Measurements from ENCODE around the gene LAP3. TPM values are rescaled to one million over a fixed set of nuclear protein-coding genes. Genes with fewer than 3 reads are reported as not detected.

LAP3 gene
- total and polyA plus RNA-seq, 4 donors = 57.5 to 178 (median 110) TPM

- TF ChIP-seq, protein P1, sequence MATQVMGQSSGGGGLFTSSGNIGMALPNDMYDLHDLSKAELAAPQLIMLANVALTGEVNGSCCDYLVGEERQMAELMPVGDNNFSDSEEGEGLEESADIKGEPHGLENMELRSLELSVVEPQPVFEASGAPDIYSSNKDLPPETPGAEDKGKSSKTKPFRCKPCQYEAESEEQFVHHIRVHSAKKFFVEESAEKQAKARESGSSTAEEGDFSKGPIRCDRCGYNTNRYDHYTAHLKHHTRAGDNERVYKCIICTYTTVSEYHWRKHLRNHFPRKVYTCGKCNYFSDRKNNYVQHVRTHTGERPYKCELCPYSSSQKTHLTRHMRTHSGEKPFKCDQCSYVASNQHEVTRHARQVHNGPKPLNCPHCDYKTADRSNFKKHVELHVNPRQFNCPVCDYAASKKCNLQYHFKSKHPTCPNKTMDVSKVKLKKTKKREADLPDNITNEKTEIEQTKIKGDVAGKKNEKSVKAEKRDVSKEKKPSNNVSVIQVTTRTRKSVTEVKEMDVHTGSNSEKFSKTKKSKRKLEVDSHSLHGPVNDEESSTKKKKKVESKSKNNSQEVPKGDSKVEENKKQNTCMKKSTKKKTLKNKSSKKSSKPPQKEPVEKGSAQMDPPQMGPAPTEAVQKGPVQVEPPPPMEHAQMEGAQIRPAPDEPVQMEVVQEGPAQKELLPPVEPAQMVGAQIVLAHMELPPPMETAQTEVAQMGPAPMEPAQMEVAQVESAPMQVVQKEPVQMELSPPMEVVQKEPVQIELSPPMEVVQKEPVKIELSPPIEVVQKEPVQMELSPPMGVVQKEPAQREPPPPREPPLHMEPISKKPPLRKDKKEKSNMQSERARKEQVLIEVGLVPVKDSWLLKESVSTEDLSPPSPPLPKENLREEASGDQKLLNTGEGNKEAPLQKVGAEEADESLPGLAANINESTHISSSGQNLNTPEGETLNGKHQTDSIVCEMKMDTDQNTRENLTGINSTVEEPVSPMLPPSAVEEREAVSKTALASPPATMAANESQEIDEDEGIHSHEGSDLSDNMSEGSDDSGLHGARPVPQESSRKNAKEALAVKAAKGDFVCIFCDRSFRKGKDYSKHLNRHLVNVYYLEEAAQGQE (IDR thresholded peaks at IDR 0.05) = no peak
- TF ChIP-seq HNF4G (IDR thresholded peaks at IDR 0.05) = no peak
- peak in 1 of 2 donors; percentile 8 for TF ChIP-seq HNF4A (conservative IDR thresholded peaks at IDR 0.05)
- peaks cover 0 to 50% (median 36%) of the 10 kb centered on the region in 4 donors for H3K4me1 ChIP-seq (ENCODE audit: control insufficient read depth in 4 of 4, insufficient read depth in 4 of 4, low read length in 3 of 4)
- no peaks in the 10 kb centered on the region for H3K27me3 ChIP-seq (ENCODE audit: control insufficient read depth in 4 of 4, insufficient read depth in 4 of 4, low read length in 3 of 4)
- peak overlapping the region; percentile 40 to 66 for H3K27ac ChIP-seq (ENCODE audit: low read depth in 1 of 2, low read length in 2 of 2)
- no peak for DNase-seq (ENCODE audit: low spot score)
- H3K4me3 ChIP-seq (ENCODE audit: low read depth in 1 of 3, low read length in 3 of 3) = no peak overlapping the region
- no peak overlapping the region for H3K9ac ChIP-seq (ENCODE audit: low read depth in 1 of 2, low read length in 2 of 2)
- no peaks in the 10 kb centered on the region for H3K9me3 ChIP-seq (ENCODE audit: control insufficient read depth in 4 of 4, low read length in 3 of 4)
- H3K36me3 ChIP-seq (ENCODE audit: control insufficient read depth in 4 of 4, insufficient read depth in 3 of 4, low read depth in 1 of 4, low read length in 3 of 4) = no peaks in the 10 kb centered on the region
- WGBS = 48% methylated on average over 5 of the region's 5 CpGs
These were observed 19.1 kb upstream of the LAP3 start for GRCh38 chr4:17557880-17558279.

GRCh38 chr4:17558941-17559708 is 17.9 kb upstream of the LAP3 start:
- no peaks in the 10 kb centered on the region for H3K36me3 ChIP-seq (ENCODE audit: control insufficient read depth in 4 of 4, insufficient read depth in 3 of 4, low read depth in 1 of 4, low read length in 3 of 4)
- H3K4me3 ChIP-seq (ENCODE audit: low read depth in 1 of 3, low read length in 3 of 3) = no peak overlapping the region
- no peak overlapping the region for H3K9ac ChIP-seq (ENCODE audit: low read depth in 1 of 2, low read length in 2 of 2)
- no peaks in the 10 kb centered on the region for H3K27me3 ChIP-seq (ENCODE audit: control insufficient read depth in 4 of 4, insufficient read depth in 4 of 4, low read length in 3 of 4)
- H3K27ac ChIP-seq (ENCODE audit: low read depth in 1 of 2, low read length in 2 of 2) = peak overlapping the region; percentile 55 to 86
- no peaks in the 10 kb centered on the region for H3K9me3 ChIP-seq (ENCODE audit: control insufficient read depth in 4 of 4, low read length in 3 of 4)
- no peak for DNase-seq (ENCODE audit: low spot score)
- H3K4me1 ChIP-seq (ENCODE audit: control insufficient read depth in 4 of 4, insufficient read depth in 4 of 4, low read length in 3 of 4) = peaks cover 0 to 50% (median 36%) of the 10 kb centered on the region in 4 donors
- 45% methylated on average over 4 of the region's 4 CpGs for WGBS
- TF ChIP-seq FOXA2 (IDR thresholded peaks at IDR 0.05) (peak; percentile 86), NR2F2 (IDR thresholded peaks at IDR 0.05) (peak; percentile 88), CTCF (IDR thresholded peaks at IDR 0.05; ENCODE audit: low read depth, low read length, missing input control) (no peak), TAF1 (conservative IDR thresholded peaks at IDR 0.05) (no peak), MAX (IDR thresholded peaks at IDR 0.05) (no peak), JUND (IDR thresholded peaks at IDR 0.05) (peak; percentile 88 to 92), GABPA (IDR thresholded peaks at IDR 0.05 in 1 of 2, conservative IDR thresholded peaks at IDR 0.05 in 1 of 2) (peak in 1 of 2 donors; percentile 51), YY1 (IDR thresholded peaks at IDR 0.05) (peak; percentile 80), FOXA1 (IDR thresholded peaks at IDR 0.05) (peak; percentile 92), HNF4A (conservative IDR thresholded peaks at IDR 0.05) (peak; percentile 99 to 100), RXRA (IDR thresholded peaks at IDR 0.05) (peak; percentile 96 to 97), HNF4G (IDR thresholded peaks at IDR 0.05) (peak; percentile 99), EGR1 (IDR thresholded peaks at IDR 0.05; ENCODE audit: low read depth in 2 of 2) (peak; percentile 40 to 69), RAD21 (IDR thresholded peaks at IDR 0.05) (peak; percentile 42 to 47), ZBTB33 (IDR thresholded peaks at IDR 0.05) (peak; percentile 89), SP1 (IDR thresholded peaks at IDR 0.05) (peak; percentile 99)
- TF ChIP-seq, protein P2, sequence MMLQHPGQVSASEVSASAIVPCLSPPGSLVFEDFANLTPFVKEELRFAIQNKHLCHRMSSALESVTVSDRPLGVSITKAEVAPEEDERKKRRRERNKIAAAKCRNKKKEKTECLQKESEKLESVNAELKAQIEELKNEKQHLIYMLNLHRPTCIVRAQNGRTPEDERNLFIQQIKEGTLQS (IDR thresholded peaks at IDR 0.05) = peak; percentile 90
- TF ChIP-seq, protein P1 (IDR thresholded peaks at IDR 0.05) = peak; percentile 91
